ENCODE results near the gene CASP10. TPM values are rescaled to one million over a fixed set of nuclear protein-coding genes. Genes with fewer than 3 reads are reported as not detected.

The CASP10 gene
- total and polyA plus RNA-seq, 9 of the 15 experiments (the other 6 are each of a cell fraction or from before 2014, with no cell fraction given): 7.1 to 20.4 (median 10.8) TPM

GRCh38 chr2:201203916-201204654 is 21.1 kb downstream of the CASP10 start:
- Histone ChIP-seq H3K36me3 (ENCODE audit: control insufficient read depth, insufficient read depth, low read length) (peaks cover 28% of the 10 kb centered on the region), H4K20me1 (replicated peaks; ENCODE audit: control insufficient read depth, insufficient read depth, low read length) (no peaks in the 10 kb centered on the region), H3K9me3 (replicated peaks; ENCODE audit: control insufficient read depth, insufficient read depth, low read depth, low read length) (no peaks in the 10 kb centered on the region), H3K79me2 (ENCODE audit: control insufficient read depth, insufficient read depth, low read length) (no peaks in the 10 kb centered on the region), H2AFZ (ENCODE audit: low read depth, low read length) (no peak overlapping the region), H3K4me3 (no peak overlapping the region), H3K4me1 (replicated peaks in 1 of 2; ENCODE audit: control insufficient read depth in 2 of 2, insufficient read depth in 2 of 2, low read length in 2 of 2) (no peaks in the 10 kb centered on the region), H3K27me3 (ENCODE audit: control insufficient read depth in 2 of 2, insufficient read depth in 2 of 2, low read length in 2 of 2) (no peaks in the 10 kb centered on the region), H3K9ac (ENCODE audit: insufficient read depth in 1 of 2, low read depth in 2 of 2, low read length in 2 of 2) (no peak overlapping the region), H3K9me1 (ENCODE audit: control insufficient read depth, insufficient read depth, low read length) (no peaks in the 10 kb centered on the region), H3K4me2 (ENCODE audit: insufficient read depth, low read length) (no peak overlapping the region), H3K27ac (ENCODE audit: extremely low read depth, low read depth, low read length) (no peak overlapping the region)
- 0 out of 3 replicates have a peak, but pooled peaks have one; percentile 42 for ATAC-seq
- ChIA-PET CTCF (ENCODE audit: low intra/inter-chr PET ratio) (no interaction called here), POLR2A (no interaction called here)
- FAIRE-seq: no peak
- TF ChIP-seq ZNF395 (CRISPR knock-in tag; IDR thresholded peaks at IDR 0.05) (no peak), CHD4 (IDR thresholded peaks at IDR 0.05; ENCODE audit: insufficient read depth, insufficient replicate concordance, low read depth, low read length, poor library complexity, severe bottlenecking) (no peak), ZNF217 (CRISPR knock-in tag; IDR thresholded peaks at IDR 0.05) (no peak), ZNF41 (CRISPR knock-in tag; conservative IDR thresholded peaks at IDR 0.05) (no peak), MCM5 (IDR thresholded peaks at IDR 0.05; ENCODE audit: low read depth) (no peak), NR4A1 (CRISPR knock-in tag; IDR thresholded peaks at IDR 0.05) (no peak), NR4A1 (tag; IDR thresholded peaks at IDR 0.05) (no peak), SNAPC5 (CRISPR knock-in tag; IDR thresholded peaks at IDR 0.05) (no peak), TEAD2 (tag; IDR thresholded peaks at IDR 0.05) (no peak), RAD51 (IDR thresholded peaks at IDR 0.05; ENCODE audit: borderline replicate concordance, low read depth) (no peak), NR2C1 (IDR thresholded peaks at IDR 0.05) (no peak), NR2C1 (tag; IDR thresholded peaks at IDR 0.05) (no peak), ZNF143 (CRISPR knock-in tag; IDR thresholded peaks at IDR 0.05) (no peak), HNRNPUL1 (IDR thresholded peaks at IDR 0.05; ENCODE audit: low read length) (no peak), CTCFL (IDR thresholded peaks at IDR 0.05; ENCODE audit: borderline replicate concordance, insufficient read depth, low read depth, low read length, poor library complexity, severe bottlenecking) (no peak), KDM2B (CRISPR knock-in tag; IDR thresholded peaks at IDR 0.05) (no peak), ARNT (IDR thresholded peaks at IDR 0.05) (no peak), ZBTB12 (CRISPR knock-in tag; IDR thresholded peaks at IDR 0.05) (no peak), ELF4 (CRISPR knock-in tag; IDR thresholded peaks at IDR 0.05) (no peak)
- DNase-seq (ENCODE audit: extremely low read depth in 1 of 4, low spot score in 3 of 4): no peak
- BruUV-seq (replicated peaks): no TSS peak
- 78% methylated on average over 5 of the region's 6 CpGs for WGBS (ENCODE audit: insufficient coverage, low coverage, missing lambda C conversion rate)
- in situ Hi-C loops (cut with MboI): loop anchor here (25.0 kb wide), 1 partner anchor 1242 kb away; the partner anchor contains the start of genes MAIP1 and TYW5
- intact Hi-C loops (cut with micrococcal nuclease): no loop called here

Data from K562 (cell line).